Lower leg skin (tissue), 3 donors: ENCODE data around the gene PPP2R5D.

Experiments used
- POLR2A ChIP-seq, 2 donors: fragments of 450-650 bp; IDR thresholded peaks; one replicate each; pipeline ENCODE4 v1.6.1; 2016 to 2017; ENCODE audit warnings: antibody characterized with exemption in 2 of 2, mild to moderate bottlenecking in 1 of 2, moderate library complexity in 1 of 2
- TF ChIP-seq, protein P1 (sequence below), 3 donors: fragments of 450-650 bp; IDR thresholded peaks; one replicate each; pipeline ENCODE4 v1.5.1; 2016; ENCODE audit warnings: antibody characterized with exemption in 3 of 3, mild to moderate bottlenecking in 3 of 3, moderate library complexity in 2 of 3

GRCh38 chr6:43058531-43058930, 74.2 kb downstream of the PPP2R5D start:
- TF ChIP-seq, protein P1, sequence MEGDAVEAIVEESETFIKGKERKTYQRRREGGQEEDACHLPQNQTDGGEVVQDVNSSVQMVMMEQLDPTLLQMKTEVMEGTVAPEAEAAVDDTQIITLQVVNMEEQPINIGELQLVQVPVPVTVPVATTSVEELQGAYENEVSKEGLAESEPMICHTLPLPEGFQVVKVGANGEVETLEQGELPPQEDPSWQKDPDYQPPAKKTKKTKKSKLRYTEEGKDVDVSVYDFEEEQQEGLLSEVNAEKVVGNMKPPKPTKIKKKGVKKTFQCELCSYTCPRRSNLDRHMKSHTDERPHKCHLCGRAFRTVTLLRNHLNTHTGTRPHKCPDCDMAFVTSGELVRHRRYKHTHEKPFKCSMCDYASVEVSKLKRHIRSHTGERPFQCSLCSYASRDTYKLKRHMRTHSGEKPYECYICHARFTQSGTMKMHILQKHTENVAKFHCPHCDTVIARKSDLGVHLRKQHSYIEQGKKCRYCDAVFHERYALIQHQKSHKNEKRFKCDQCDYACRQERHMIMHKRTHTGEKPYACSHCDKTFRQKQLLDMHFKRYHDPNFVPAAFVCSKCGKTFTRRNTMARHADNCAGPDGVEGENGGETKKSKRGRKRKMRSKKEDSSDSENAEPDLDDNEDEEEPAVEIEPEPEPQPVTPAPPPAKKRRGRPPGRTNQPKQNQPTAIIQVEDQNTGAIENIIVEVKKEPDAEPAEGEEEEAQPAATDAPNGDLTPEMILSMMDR (IDR thresholded peaks at IDR 0.05), result no peak
- no peak for TF ChIP-seq POLR2A (IDR thresholded peaks at IDR 0.05)
